HG03175 (cell line): Measurements from ENCODE around the gene ECHDC3.
A peak's percentile ranks its signal among the peaks of the same experiment; 100 is the strongest.
"Not testable (repeated sequence)": the region's sequence is repeated elsewhere in the genome, so short reads cannot be mapped to it uniquely, and the experiment has no call there.

Experiments
- ATAC-seq: cut with Tn5 transposase; IDR thresholded peaks from one replicate; pipeline ENCODE4 v1.9.1; 2021; ENCODE audit warnings: mild to moderate bottlenecking, moderate library complexity; ENCODE audit not compliant: unreplicated experiment

ECHDC3 gene

GRCh38 chr10:11715815-11716494 lies 26.2 kb upstream of the ECHDC3 start:
- ATAC-seq = no peak

DNA sequence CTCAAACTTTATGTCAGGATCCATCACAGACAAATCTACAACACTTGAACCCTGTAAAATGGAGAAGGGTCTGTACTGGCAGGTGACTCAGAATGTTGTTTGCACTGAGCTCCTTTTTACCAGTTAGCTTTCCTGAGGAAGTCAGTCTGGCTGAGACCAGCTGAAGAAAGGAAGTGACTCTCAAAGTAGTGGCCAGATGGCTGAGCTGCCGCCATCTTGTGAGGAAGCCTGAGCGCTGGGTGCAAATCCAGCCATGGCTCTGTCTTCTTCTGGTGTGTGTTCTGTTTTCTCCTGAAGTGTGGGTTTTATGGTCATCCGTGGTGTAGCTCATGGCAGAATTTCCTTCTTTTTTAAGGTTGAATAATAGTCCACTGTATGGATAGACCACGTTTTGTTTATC lies 25.5 kb upstream of the ECHDC3 start:
- no peak for ATAC-seq

DNA sequence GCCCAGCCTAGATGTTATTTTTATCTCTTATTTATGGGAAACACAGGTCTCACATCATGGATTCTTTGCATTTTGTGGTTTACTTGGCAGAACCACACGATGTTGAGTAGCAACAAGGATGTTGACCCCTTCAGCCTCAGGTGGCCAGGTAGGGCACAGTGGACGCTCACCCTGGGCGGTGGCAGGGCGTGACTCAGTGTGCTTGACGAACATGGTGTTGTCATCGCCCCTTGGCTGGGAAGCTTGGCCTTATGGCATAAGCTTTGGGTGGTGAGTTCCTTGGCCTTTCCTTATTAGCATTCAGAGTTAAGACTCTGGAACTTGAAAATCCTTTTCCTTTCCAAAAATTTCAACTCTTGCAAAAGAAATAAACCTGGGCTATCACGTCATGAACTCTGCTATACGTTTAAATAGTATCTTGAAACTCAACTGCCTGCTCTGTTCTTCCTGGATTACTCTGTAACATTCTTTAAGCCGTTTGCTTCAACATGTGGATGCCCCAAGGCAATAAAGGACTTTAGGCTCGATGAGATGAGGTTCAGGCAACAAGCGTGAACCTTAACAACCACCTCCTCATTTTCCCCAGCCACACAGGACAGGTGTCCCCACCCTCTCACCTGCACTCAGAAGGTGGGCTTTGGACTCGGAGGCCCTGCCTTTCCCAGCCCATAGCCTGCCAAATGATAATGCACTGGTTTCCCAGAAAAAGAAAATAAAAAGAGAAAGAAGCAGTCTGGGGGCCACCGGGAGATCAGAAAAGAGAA lies 22.5 kb upstream of the ECHDC3 start:
- no peak for ATAC-seq

DNA sequence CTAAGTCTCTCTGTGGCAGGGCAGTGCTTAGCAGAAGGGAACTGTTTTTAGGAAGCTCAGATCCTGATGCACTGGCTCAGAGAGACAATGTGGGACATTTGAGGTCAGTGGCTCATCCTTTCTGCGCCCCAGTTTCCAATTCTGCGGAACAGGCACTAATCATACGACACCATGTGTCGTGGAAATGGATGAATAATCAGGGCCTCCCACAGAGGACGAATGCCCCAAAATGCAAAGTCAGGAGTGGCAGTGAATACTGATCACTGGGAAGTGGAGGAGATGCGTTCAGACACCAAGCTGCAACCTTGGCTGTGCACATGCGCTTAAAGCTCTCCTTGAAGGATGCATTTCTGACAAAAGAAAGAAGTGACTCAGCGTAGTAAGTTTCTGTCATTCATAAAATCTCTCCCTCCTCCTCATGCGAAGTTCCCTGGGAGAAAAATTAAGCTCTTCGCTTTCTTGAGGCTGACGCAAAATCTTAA lies 21.9 kb upstream of the ECHDC3 start:
- ATAC-seq = no peak

DNA sequence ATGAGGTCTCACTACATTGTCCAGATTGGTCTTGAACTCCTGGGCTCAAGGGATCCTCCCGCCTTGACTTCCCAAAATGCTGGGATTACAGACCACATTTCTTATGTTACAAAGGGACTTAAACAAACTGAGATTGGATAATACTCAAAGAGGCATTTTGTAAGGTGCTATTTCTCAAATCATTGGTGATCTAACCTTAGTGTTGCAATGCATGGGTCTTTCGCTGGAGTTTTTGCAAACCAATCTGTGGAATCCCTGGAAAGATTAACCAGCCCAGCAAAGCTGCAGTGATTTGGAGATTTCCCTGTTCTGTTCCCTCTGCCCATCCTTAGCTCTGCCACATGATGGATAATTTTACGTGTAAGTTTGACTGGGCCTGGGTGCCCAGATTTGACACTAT lies 20.4 kb upstream of the ECHDC3 start:
- ATAC-seq = no peak

DNA sequence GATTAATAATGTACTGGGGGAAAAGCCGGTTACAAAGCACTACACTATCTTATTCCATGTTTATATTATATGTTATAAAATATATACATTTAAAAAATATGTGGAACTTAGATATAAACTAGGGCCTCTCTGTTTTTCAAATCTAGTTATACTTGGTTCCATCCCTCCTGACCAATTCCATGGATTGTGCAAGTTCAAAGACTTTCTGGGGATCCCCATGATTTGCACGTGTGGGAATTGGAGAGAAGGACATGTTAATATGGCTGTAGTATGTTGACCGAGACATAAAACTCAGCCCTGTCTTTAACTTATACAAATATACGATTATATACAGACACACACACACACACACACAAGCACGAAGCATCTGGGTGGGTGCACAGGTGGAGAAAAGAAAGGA lies 18.8 kb upstream of the ECHDC3 start:
- no peak for ATAC-seq

GRCh38 chr10:11724938-11725776 lies 17.0 kb upstream of the ECHDC3 start:
- peak; percentile 85 for ATAC-seq

DNA sequence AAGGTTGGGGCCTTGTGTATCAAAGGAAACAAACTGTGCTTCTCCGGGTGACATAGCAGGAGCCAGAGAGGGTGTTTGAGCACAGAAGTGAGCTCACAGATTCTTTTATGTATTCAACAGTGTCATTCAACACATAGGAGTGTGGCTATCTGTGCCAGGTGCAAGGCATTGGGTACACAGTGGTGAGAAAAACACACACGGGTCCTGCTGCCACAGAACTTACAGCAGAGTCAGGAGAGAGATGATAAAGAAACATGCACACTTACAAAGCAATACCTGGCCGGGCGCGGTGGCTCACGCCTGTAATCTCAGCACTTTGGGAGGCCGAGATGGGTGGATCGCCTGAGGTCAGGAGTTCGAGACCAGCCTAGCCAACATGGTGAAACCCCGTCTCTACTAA lies 16.3 kb upstream of the ECHDC3 start:
- ATAC-seq = no peak

GRCh38 chr10:11727563-11727962 lies 14.6 kb upstream of the ECHDC3 start:
- ATAC-seq = no peak

DNA sequence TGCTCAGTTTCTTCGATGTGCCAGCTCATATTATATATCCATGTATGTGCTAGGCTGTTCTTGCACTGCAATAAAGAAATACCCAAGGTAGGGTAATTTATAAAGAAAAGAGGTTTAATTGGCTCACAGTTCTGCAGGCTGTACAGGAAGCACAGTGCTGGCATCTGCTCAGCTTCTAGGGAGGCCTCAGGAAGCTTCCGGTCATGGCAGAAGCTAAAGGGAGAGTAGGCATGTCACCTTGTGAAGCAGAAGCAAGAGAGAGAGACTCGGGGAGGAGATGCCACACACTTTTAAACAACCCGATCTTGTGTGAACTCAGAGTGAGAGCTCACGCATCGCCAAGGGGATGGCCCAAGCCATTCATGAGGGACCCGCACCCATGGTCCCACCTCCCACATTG lies 13.8 kb upstream of the ECHDC3 start:
- no peak for ATAC-seq

- no peak for ATAC-seq
These were observed 12.3 kb upstream of the ECHDC3 start for GRCh38 chr10:11729790-11730315.

GRCh38 chr10:11730779-11731178 lies 11.4 kb upstream of the ECHDC3 start:
- no peak for ATAC-seq

GRCh38 chr10:11736767-11737166 lies 5.4 kb upstream of the ECHDC3 start:
- ATAC-seq = not testable (repeated sequence)

DNA sequence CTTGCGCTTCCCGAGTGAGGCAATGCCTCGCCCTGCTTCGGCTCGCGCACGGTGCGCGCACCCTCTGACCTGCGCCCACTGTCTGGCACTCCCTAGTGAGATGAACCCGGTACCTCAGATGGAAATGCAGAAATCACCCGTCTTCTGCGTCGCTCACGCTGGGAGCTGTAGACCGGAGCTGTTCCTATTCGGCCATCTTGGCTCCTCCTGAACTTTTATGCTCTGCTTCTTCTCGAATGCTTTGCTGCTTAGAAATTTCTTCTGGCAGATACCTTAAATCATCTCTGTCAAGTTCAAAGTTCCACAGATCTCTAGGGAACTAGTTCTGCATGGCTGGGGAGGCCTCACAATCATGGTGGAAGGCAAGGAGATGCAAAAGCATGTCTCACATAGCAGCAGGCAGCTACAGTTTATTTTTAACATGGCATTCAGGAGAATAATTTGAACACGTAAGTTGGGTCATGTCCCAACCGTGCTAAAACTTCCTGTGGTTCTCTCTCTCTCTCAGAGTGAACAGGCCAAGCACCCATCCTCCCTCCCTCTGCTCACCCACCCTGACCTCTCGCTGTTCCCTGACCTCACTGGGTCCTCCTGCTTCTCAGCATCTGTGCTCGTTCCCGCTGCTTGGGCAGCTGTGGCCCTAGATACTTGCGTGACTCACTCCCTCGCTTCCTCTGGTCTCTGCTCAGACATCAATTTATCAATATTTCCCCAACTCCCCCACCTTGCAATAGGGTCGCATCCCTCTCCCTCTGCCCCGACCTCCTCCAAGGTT lies 4.7 kb upstream of the ECHDC3 start:
- not testable (repeated sequence) for ATAC-seq

DNA sequence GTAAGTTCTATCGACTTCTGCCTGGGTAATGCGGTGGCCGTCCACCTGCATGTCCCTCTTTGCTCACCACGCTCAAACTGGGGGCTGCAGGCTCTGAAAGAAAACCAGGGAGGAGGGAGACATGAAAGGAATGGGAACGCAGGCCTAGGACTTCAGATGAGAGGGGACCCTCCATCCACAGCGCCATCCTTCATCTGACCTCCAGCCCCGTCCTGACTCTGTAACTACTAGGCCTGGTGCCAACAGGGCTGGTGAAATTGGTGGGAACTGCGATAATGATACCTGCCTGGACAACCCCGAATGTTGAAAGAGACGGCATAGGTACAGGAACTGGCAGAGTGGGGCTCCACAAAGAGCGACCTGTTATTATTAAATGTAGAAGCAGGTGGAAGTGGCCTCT lies 1.3 kb upstream of the ECHDC3 start:
- ATAC-seq = no peak

DNA sequence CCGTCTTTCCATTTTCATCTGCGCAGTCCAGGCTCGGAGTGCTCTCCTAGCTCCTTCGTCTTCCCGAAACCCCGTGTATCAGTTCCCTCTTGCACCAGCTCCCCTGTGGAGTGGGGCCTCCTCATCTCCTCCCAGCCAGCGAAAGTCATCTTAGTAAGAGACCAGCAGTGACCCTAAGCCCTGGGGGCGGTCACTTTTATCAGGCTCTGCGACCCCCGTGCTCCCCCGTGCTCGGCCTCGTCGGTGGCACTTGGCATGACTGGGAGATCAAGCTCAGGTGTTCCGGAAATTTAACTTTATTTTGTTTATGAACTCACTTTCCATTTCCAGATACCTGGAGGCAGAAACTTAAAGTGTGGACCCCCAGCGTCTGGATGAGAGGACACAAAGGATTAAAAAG lies 574 bp upstream of the ECHDC3 start:
- ATAC-seq = no peak

GRCh38 chr10:11742779-11743298 lies 657 bp downstream of the ECHDC3 start:
- no peak for ATAC-seq

GRCh38 chr10:11743461-11744338 lies 1.5 kb downstream of the ECHDC3 start:
- ATAC-seq = no peak

DNA sequence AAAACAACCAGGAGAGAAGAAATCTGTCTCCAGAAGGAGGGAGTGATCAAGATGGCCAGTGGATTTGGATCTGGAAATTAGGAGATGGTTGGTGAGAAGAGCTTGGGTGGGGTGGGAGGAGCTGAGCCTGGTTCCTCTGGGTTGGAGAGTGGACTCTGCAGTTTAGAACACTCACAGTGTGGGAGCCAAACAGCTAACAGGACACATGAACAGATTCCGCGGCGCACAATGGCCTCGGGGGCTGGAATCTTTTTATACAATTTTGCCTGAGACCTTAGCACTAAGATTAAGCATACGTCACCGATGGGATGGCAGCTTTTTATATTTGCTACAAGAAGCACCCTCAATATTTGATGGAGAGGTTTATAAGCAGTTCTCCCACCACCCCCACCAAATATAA lies 2.9 kb downstream of the ECHDC3 start:
- no peak for ATAC-seq
